GM23248 (cell line): ENCODE measurements around the gene KSR2.

Source experiments
- EZH2 ChIP-seq: fragments of 200-600 bp; sonication (generic); IDR thresholded peaks from 2 replicates; pipeline ENCODE4 v1.6.1; 2018; ENCODE audit warnings: antibody characterized with exemption, mild to moderate bottlenecking; ENCODE audit not compliant: insufficient read depth, poor library complexity, severe bottlenecking
- EZH2phosphoT487 ChIP-seq: fragments of 200-600 bp; sonication (generic); IDR thresholded peaks from 2 replicates; pipeline ENCODE4 v1.6.1; 2018; ENCODE audit warnings: antibody characterized with exemption, moderate library complexity, mild to moderate bottlenecking, low read depth; ENCODE audit not compliant: insufficient read depth

- TF ChIP-seq EZH2 (no peak), EZH2phosphoT487 (no peak)
Measured at GRCh38 chr12:117718141-117718540, 250.6 kb downstream of the KSR2 start.
